ENCODE data around the gene GASK1B. TPM values are rescaled to one million over a fixed set of nuclear protein-coding genes. Genes with fewer than 3 reads are reported as not detected.

The GASK1B gene
- total RNA-seq, 1 experiment from 2014 or later, result 1.3 TPM

DNA sequence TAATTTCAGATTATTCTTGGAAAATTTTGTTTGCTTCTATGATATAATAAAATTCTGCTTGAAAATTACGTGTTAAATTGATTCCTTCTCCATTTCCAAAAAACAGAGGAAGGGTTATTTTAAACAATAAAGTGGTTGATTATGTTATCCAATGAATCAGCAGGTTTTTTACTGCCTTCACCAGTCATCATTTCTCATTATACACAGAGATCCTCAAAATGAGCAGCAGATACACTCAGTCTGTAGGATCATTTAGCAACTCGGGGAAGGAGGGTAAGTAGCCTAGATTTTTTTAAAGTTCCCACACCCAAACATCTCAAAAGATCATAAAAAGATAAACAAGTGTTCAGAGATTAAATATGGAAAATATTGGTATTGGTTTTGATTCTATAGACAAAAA lies 30.6 kb upstream of the GASK1B start:
- ChIA-PET POLR2A (no interaction called here), RAD21 (ENCODE audit: low non-redundant PET in 1 of 2, low total read pairs in 2 of 2, uncharacterized antibody in 2 of 2, unreplicated experiment in 2 of 2) (no interaction called here), CTCF (no interaction called here)
- Histone ChIP-seq H3K9ac (ENCODE audit: low read length) (no peak overlapping the region), H4K20me1 (ENCODE audit: insufficient read depth) (no peaks in the 10 kb centered on the region), H3K4me3 (replicated peaks in 1 of 2; ENCODE audit: low read depth in 1 of 2, low read length in 2 of 2) (no peak overlapping the region), H2AFZ (ENCODE audit: low read depth, low read length, poor library complexity, severe bottlenecking) (no peak overlapping the region), H3K9me3 (ENCODE audit: control insufficient read depth in 1 of 2, insufficient read depth in 1 of 2, low read depth in 1 of 2, low read length in 2 of 2) (no peaks in the 10 kb centered on the region), H3K79me2 (ENCODE audit: insufficient read depth, low read length) (no peaks in the 10 kb centered on the region), H3K4me1 (ENCODE audit: control insufficient read depth in 1 of 2, insufficient read depth in 2 of 2, low read length in 2 of 2) (no peaks in the 10 kb centered on the region), H3K9me2 (ENCODE audit: insufficient read depth) (no peaks in the 10 kb centered on the region), H3K4me2 (ENCODE audit: low read length) (no peak overlapping the region), H3K36me3 (ENCODE audit: control insufficient read depth in 1 of 2, insufficient read depth in 2 of 2, low read length in 2 of 2) (no peaks in the 10 kb centered on the region), H3K27me3 (ENCODE audit: insufficient read depth, low read length) (no peaks in the 10 kb centered on the region), H3K27ac (ENCODE audit: low read depth, low read length) (no peak overlapping the region)
- intact Hi-C loops (cut with micrococcal nuclease), result no loop called here
- TF ChIP-seq EZH2phosphoT487 (IDR thresholded peaks at IDR 0.05; ENCODE audit: borderline replicate concordance) (no peak), RAD21 (IDR thresholded peaks at IDR 0.05; ENCODE audit: low read depth) (no peak), ZFX (IDR thresholded peaks at IDR 0.05) (no peak), ZNF274 (IDR thresholded peaks at IDR 0.05; ENCODE audit: low read depth, low read length) (no peak), FOSL1 (IDR thresholded peaks at IDR 0.05; ENCODE audit: low read depth) (no peak), TCF7L2 (IDR thresholded peaks at IDR 0.05; ENCODE audit: borderline replicate concordance, extremely low read depth, insufficient read depth, insufficient read length) (no peak), EZH2 (IDR thresholded peaks at IDR 0.05) (no peak), JUND (IDR thresholded peaks at IDR 0.05) (no peak), SIN3A (IDR thresholded peaks at IDR 0.05; ENCODE audit: low read depth) (no peak), SP1 (IDR thresholded peaks at IDR 0.05; ENCODE audit: low read depth) (no peak), POLR2AphosphoS5 (IDR thresholded peaks at IDR 0.05; ENCODE audit: low read depth, low read length) (no peak), SRF (IDR thresholded peaks at IDR 0.05; ENCODE audit: low read depth) (no peak), ZBTB33 (IDR thresholded peaks at IDR 0.05; ENCODE audit: extremely low read depth, insufficient replicate concordance, low read length) (no peak), MAX (IDR thresholded peaks at IDR 0.05) (no peak), EGR1 (IDR thresholded peaks at IDR 0.05; ENCODE audit: low read depth) (no peak), CBX3 (IDR thresholded peaks at IDR 0.05; ENCODE audit: low read depth) (no peak), YY1 (IDR thresholded peaks at IDR 0.05; ENCODE audit: extremely low read depth, insufficient replicate concordance, low read depth, low read length) (no peak)
- TF ChIP-seq, protein P1, sequence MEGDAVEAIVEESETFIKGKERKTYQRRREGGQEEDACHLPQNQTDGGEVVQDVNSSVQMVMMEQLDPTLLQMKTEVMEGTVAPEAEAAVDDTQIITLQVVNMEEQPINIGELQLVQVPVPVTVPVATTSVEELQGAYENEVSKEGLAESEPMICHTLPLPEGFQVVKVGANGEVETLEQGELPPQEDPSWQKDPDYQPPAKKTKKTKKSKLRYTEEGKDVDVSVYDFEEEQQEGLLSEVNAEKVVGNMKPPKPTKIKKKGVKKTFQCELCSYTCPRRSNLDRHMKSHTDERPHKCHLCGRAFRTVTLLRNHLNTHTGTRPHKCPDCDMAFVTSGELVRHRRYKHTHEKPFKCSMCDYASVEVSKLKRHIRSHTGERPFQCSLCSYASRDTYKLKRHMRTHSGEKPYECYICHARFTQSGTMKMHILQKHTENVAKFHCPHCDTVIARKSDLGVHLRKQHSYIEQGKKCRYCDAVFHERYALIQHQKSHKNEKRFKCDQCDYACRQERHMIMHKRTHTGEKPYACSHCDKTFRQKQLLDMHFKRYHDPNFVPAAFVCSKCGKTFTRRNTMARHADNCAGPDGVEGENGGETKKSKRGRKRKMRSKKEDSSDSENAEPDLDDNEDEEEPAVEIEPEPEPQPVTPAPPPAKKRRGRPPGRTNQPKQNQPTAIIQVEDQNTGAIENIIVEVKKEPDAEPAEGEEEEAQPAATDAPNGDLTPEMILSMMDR (IDR thresholded peaks at IDR 0.05 in 2 of 3, conservative IDR thresholded peaks at IDR 0.05 in 1 of 3; ENCODE audit: borderline replicate concordance in 1 of 3, insufficient read depth in 1 of 3, low read depth in 2 of 3, low read length in 2 of 3), result no peak
- TF ChIP-seq, protein P2, sequence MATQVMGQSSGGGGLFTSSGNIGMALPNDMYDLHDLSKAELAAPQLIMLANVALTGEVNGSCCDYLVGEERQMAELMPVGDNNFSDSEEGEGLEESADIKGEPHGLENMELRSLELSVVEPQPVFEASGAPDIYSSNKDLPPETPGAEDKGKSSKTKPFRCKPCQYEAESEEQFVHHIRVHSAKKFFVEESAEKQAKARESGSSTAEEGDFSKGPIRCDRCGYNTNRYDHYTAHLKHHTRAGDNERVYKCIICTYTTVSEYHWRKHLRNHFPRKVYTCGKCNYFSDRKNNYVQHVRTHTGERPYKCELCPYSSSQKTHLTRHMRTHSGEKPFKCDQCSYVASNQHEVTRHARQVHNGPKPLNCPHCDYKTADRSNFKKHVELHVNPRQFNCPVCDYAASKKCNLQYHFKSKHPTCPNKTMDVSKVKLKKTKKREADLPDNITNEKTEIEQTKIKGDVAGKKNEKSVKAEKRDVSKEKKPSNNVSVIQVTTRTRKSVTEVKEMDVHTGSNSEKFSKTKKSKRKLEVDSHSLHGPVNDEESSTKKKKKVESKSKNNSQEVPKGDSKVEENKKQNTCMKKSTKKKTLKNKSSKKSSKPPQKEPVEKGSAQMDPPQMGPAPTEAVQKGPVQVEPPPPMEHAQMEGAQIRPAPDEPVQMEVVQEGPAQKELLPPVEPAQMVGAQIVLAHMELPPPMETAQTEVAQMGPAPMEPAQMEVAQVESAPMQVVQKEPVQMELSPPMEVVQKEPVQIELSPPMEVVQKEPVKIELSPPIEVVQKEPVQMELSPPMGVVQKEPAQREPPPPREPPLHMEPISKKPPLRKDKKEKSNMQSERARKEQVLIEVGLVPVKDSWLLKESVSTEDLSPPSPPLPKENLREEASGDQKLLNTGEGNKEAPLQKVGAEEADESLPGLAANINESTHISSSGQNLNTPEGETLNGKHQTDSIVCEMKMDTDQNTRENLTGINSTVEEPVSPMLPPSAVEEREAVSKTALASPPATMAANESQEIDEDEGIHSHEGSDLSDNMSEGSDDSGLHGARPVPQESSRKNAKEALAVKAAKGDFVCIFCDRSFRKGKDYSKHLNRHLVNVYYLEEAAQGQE (IDR thresholded peaks at IDR 0.05; ENCODE audit: low read depth), result no peak
- no TSS peak for BruUV-seq (replicated peaks)
- ATAC-seq (no peak), DNase-seq (ENCODE audit: low read depth, low spot score) (no peak)

Data from HCT116 (cell line).